A549 (cell line): Measurements from ENCODE around the gene ILRUN. TPM values are rescaled to one million over a fixed set of nuclear protein-coding genes. Genes with fewer than 3 reads are reported as not detected.
"Not testable (repeated sequence)": the region's sequence is repeated elsewhere in the genome, so short reads cannot be mapped to it uniquely, and the experiment has no call there.

Source experiments
- ATAC-seq, 2 experiments: fragments of 200-7000 bp in 1 of 2; fragments of >200 bp in 1 of 2; cut with Nextera tagmentation in 1 of 2; cut with Tn5 transposase in 1 of 2; 3 replicates each; pipeline versions ENCODE4 v1.8.0 to v1.9.1; 2018 to 2020; ENCODE audit warnings: mild to moderate bottlenecking in 1 of 2, moderate library complexity in 1 of 2
- CTCF ChIA-PET: fragments of 300-600 bp; sonication (Branson Sonifier 250); formaldehyde crosslinking; extraction: SDS; loops from one replicate; lab custom pipeline; 2021; ENCODE audit warnings: antibody characterized with exemption, inconsistent platforms; lab: Yijun Ruan, JAX
- POLR2A ChIA-PET: fragments of 350-600 bp; formaldehyde crosslinking; extraction: SDS; loops from one replicate; lab custom pipeline; 2021; ENCODE audit warnings: antibody characterized with exemption, inconsistent platforms; lab: Yijun Ruan, JAX
- DNase-seq, 2 experiments: peaks; one replicate each; pipeline versions ENCODE4 v3.0.0 to v3.0.0-alpha.2; 2011 to 2016; ENCODE audit warnings: low read depth in 1 of 2, low spot score in 1 of 2
- FAIRE-seq: peaks from 2 replicates; lab custom pipeline; 2011; peaks lifted over from hg19 to GRCh38; lab: Jason Lieb, UNC
- H3K27ac ChIP-seq, 2 experiments: fragments of >200 bp; sonication (Bioruptor Twin); formaldehyde crosslinking; 3 replicates each; pipeline ENCODE4 v1.5.1; 2016 to 2017
- H3K4me1 ChIP-seq: fragments of >200 bp; sonication (Bioruptor Twin); formaldehyde crosslinking; 3 replicates; pipeline ENCODE4 v1.6.1; 2016
- H3K4me2 ChIP-seq: fragments of >200 bp; sonication (Bioruptor Twin); formaldehyde crosslinking; 3 replicates; pipeline ENCODE4 v1.6.1; 2016
- H3K4me3 ChIP-seq: fragments of >200 bp; sonication (Bioruptor Twin); formaldehyde crosslinking; 3 replicates; pipeline ENCODE4 v1.5.1; 2016
- H3K9me3 ChIP-seq: fragments of >200 bp; sonication (Bioruptor Twin); formaldehyde crosslinking; 3 replicates; pipeline ENCODE4 v1.6.1; 2016
- BCL3 ChIP-seq: fragments of >200 bp; sonication (Bioruptor Twin); formaldehyde crosslinking; IDR thresholded peaks from 3 replicates; pipeline ENCODE4 v1.6.1; 2016
- CBX2 ChIP-seq: fragments of 200-600 bp; sonication (generic); IDR thresholded peaks from 2 replicates; pipeline ENCODE4 v1.6.1; 2016; ENCODE audit warnings: low read depth, mild to moderate bottlenecking, borderline replicate concordance
- E2F6 ChIP-seq: IDR thresholded peaks from 2 replicates; pipeline ENCODE4 v1.6.1; 2012; ENCODE audit warnings: low read depth, borderline replicate concordance
- EHF ChIP-seq: fragments of 250-450 bp; sonication (Bioruptor Pico); IDR thresholded peaks from 2 replicates; pipeline ENCODE4 v1.5.0; 2020; ENCODE audit warnings: mild to moderate bottlenecking
- ELK1 ChIP-seq: fragments of 150-350 bp; IDR thresholded peaks from 2 replicates; pipeline ENCODE4 v1.6.1; 2014; ENCODE audit warnings: low read depth, mild to moderate bottlenecking, low read length
- ESRRA ChIP-seq: fragments of 150-350 bp; IDR thresholded peaks from 2 replicates; pipeline ENCODE4 v1.6.1; 2014; ENCODE audit warnings: mild to moderate bottlenecking, low read length, borderline replicate concordance
- FOSL2 ChIP-seq, 2 experiments: fragments of 450-650 bp in 1 of 2; fragments of >200 bp in 1 of 2; sonication (Bioruptor Twin) in 1 of 2; formaldehyde crosslinking; IDR thresholded peaks; 2 replicates each; pipeline versions ENCODE4 v1.5.0 to v1.6.1; 2016 to 2020; ENCODE audit warnings: mild to moderate bottlenecking in 1 of 2, moderate library complexity in 1 of 2
- FOXS1 ChIP-seq: fragments of 250-450 bp; sonication (Bioruptor Pico); IDR thresholded peaks from 2 replicates; pipeline ENCODE4 v1.5.0; 2020; ENCODE audit warnings: mild to moderate bottlenecking, moderate library complexity
- HDAC2 ChIP-seq: fragments of 200-600 bp; sonication (generic); IDR thresholded peaks from 2 replicates; pipeline ENCODE4 v1.6.1; 2016
- HOXB5 ChIP-seq: fragments of 250-450 bp; sonication (Bioruptor Pico); IDR thresholded peaks from 2 replicates; pipeline ENCODE4 v1.5.0; 2020; ENCODE audit warnings: mild to moderate bottlenecking, moderate library complexity
- KDM1A ChIP-seq: fragments of 200-600 bp; sonication (generic); IDR thresholded peaks from 2 replicates; pipeline ENCODE4 v1.6.1; 2016; ENCODE audit warnings: low read depth, mild to moderate bottlenecking
- KDM5A ChIP-seq: fragments of 200-600 bp; sonication (generic); IDR thresholded peaks from 2 replicates; pipeline ENCODE4 v1.6.1; 2016; ENCODE audit warnings: antibody characterized with exemption, mild to moderate bottlenecking
- PBX3 ChIP-seq: IDR thresholded peaks from 2 replicates; pipeline ENCODE4 v1.6.1; 2012
- POLR2AphosphoS2 ChIP-seq: conservative IDR thresholded peaks from 2 replicates; pipeline ENCODE4 v1.6.1; 2012; ENCODE audit warnings: low read length, improper control_type of control experiment, inconsistent platforms
- RAD21 ChIP-seq, 2 experiments: fragments of >200 bp in 1 of 2; sonication (Bioruptor Twin) in 1 of 2; formaldehyde crosslinking in 1 of 2; IDR thresholded peaks in 1 of 2; conservative IDR thresholded peaks in 1 of 2; 2 replicates in 1 of 2; 3 replicates in 1 of 2; pipeline ENCODE4 v1.6.1; 2012 to 2018; ENCODE audit warnings: inconsistent platforms in 1 of 2
- RARB ChIP-seq: fragments of 250-450 bp; sonication (Bioruptor Pico); IDR thresholded peaks from 2 replicates; pipeline ENCODE4 v1.8.0; 2021; ENCODE audit warnings: mild to moderate bottlenecking, moderate library complexity
- REST ChIP-seq: fragments of 200-600 bp; sonication (generic); IDR thresholded peaks from 2 replicates; pipeline ENCODE4 v1.6.1; 2016; ENCODE audit warnings: antibody characterized with exemption, mild to moderate bottlenecking, moderate library complexity
- SREBF2 ChIP-seq: fragments of 450-650 bp; IDR thresholded peaks from 2 replicates; pipeline ENCODE4 v1.6.1; 2014; ENCODE audit warnings: mild to moderate bottlenecking, moderate library complexity
- USF2 ChIP-seq: fragments of 450-650 bp; IDR thresholded peaks from 2 replicates; pipeline ENCODE4 v1.6.1; 2014; ENCODE audit warnings: antibody characterized with exemption
- ZC3H11A ChIP-seq: fragments of 450-650 bp; IDR thresholded peaks from 2 replicates; pipeline ENCODE4 v1.6.1; 2014; ENCODE audit warnings: antibody characterized with exemption, mild to moderate bottlenecking
- ZNF302 ChIP-seq: fragments of 250-450 bp; sonication (Bioruptor Pico); IDR thresholded peaks from 2 replicates; pipeline ENCODE4 v1.9.0; 2021; ENCODE audit warnings: inconsistent platforms, mild to moderate bottlenecking, moderate library complexity
- WGBS: methylation state at CpG from one replicate; pipeline ENCODE4 v1.1.6; 2017; ENCODE audit errors: missing lambda C conversion rate; 5-methylcytosine and 5-hydroxymethylcytosine counted together
- polyA plus RNA-seq, 4 experiments: library from polyadenylated mRNA; depleted of rRNA in 3 of 4; stranded (reverse); fragments of >200 nt; fragmentation: RNase III in 1 of 4; extraction: RNeasy Plus Mini Kit Qiagen cat#74134 plus additional on column Dnase treatment in 1 of 4; gene quantifications; 2 replicates in 3 of 4; 3 replicates in 1 of 4; pipeline ENCODE4 v1.2.3, GENCODE V29; 2011 to 2017

The ILRUN gene
- polyA plus RNA-seq, 2 of the 4 experiments (the other 2 are of a cell fraction): 28.6 to 36.1 TPM

- TF ChIP-seq ZC3H11A (no peak), ELK1 (no peak), ESRRA (no peak), HOXB5 (no peak), POLR2AphosphoS2 (no peak), ZNF302 (CRISPR knock-in tag) (no peak), E2F6 (no peak)
Measured at GRCh38 chr6:34671801-34672656, 24.5 kb downstream of the ILRUN start (continued).

GRCh38 chr6:34671367-34671766 is 25.2 kb downstream of the ILRUN start:
- POLR2A ChIA-PET: no interaction called here
- ATAC-seq (no peak), DNase-seq (no peak), FAIRE-seq (no peak)
- H3K9me3 ChIP-seq: no peaks in the 10 kb centered on the region
- peak overlapping the region; percentile 35; the same call in 1 of the 3 replicates for H3K4me2 ChIP-seq
- H3K4me1 ChIP-seq: peaks cover 60% of the 10 kb centered on the region
- WGBS: 84% methylated on average over 1 of the region's 1 CpG
- H3K27ac ChIP-seq: peak overlapping the region; percentile 41 to 64; a peak in 5 of 6 replicates
- no peak overlapping the region for H3K4me3 ChIP-seq
- CTCF ChIA-PET: interaction anchor here (1.6 kb wide), 1 partner anchor 22 kb away, joined by 3 read pairs; no protein-coding TSS in a partner anchor
- no peak for TF ChIP-seq KDM1A
- no peak for TF ChIP-seq USF2
- TF ChIP-seq RARB (CRISPR knock-in tag): no peak
- TF ChIP-seq BCL3: no peak
- TF ChIP-seq REST: no peak
- TF ChIP-seq FOSL2 (IDR thresholded peaks at IDR 0.05): no peak
- no peak for TF ChIP-seq FOSL2 (CRISPR knock-in tag; IDR thresholded peaks at IDR 0.05)
- no peak for TF ChIP-seq CBX2
- TF ChIP-seq SREBF2: no peak
- no peak for TF ChIP-seq EHF (CRISPR knock-in tag)
- no peak for TF ChIP-seq ESRRA
- no peak for TF ChIP-seq FOXS1 (CRISPR knock-in tag)
- no peak for TF ChIP-seq ZC3H11A
- TF ChIP-seq KDM5A: no peak
- no peak for TF ChIP-seq PBX3
- TF ChIP-seq HDAC2: no peak
- no peak for TF ChIP-seq RAD21 (conservative IDR thresholded peaks at IDR 0.05 in 1 of 2, IDR thresholded peaks at IDR 0.05 in 1 of 2)

- H3K4me2 ChIP-seq, ATAC-seq, H3K4me3 ChIP-seq, H3K9me3 ChIP-seq, DNase-seq, POLR2A ChIA-PET, FAIRE-seq: not testable (repeated sequence)
- Histone ChIP-seq H3K27ac (0 out of 6 replicates have a peak overlapping the region, but pooled peaks of 1 of the 2 experiments have one; percentile 32), H3K4me1 (peaks cover 73% of the 10 kb centered on the region)
- WGBS: 98% methylated on average over 5 of the region's 5 CpGs
- CTCF ChIA-PET: interaction anchor here (0.6 kb wide), 1 partner anchor 190 kb away, joined by 3 read pairs; no protein-coding TSS in a partner anchor
Measured at GRCh38 chr6:34668799-34669198, 27.8 kb downstream of the ILRUN start.
